ENCODE results near the gene DEFB129.

DNA sequence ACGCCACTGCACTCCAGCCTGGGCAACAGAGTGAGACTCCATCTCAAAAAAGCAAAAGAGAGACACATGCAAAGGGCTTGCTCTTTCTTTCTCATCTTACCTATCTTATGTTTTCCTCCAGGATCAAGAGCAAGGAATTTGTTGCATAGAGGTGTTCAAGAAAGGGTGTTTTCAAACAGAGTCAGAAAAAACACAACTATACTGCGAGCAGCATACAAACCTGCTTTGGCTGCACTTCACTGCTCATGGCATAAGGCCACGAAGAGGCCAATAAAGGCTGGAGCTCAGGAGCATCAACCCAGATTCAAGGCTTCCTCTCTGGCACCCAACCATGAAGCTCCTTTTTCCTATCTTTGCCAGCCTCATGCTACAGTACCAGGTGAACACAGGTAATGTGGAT, at the start of gene DEFB129:
- TF ChIP-seq CTCF (IDR thresholded peaks at IDR 0.05) (no peak), POLR2A (IDR thresholded peaks at IDR 0.05) (no peak)
